ENCODE measurements around the gene RORB. TPM values are rescaled to one million over a fixed set of nuclear protein-coding genes. Genes with fewer than 3 reads are reported as not detected.
"Not testable (repeated sequence)": the region's sequence is repeated elsewhere in the genome, so short reads cannot be mapped to it uniquely, and the experiment has no call there.

Gene RORB
- total and polyA plus RNA-seq, 12 donors = 0.20 to 5.0 (median 2.6) TPM

- ATAC-seq = no peak
- TF ChIP-seq, protein P1, sequence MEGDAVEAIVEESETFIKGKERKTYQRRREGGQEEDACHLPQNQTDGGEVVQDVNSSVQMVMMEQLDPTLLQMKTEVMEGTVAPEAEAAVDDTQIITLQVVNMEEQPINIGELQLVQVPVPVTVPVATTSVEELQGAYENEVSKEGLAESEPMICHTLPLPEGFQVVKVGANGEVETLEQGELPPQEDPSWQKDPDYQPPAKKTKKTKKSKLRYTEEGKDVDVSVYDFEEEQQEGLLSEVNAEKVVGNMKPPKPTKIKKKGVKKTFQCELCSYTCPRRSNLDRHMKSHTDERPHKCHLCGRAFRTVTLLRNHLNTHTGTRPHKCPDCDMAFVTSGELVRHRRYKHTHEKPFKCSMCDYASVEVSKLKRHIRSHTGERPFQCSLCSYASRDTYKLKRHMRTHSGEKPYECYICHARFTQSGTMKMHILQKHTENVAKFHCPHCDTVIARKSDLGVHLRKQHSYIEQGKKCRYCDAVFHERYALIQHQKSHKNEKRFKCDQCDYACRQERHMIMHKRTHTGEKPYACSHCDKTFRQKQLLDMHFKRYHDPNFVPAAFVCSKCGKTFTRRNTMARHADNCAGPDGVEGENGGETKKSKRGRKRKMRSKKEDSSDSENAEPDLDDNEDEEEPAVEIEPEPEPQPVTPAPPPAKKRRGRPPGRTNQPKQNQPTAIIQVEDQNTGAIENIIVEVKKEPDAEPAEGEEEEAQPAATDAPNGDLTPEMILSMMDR (IDR thresholded peaks at IDR 0.05) = no peak
- Histone ChIP-seq H3K27me3 (no peaks in the 10 kb centered on the region), H3K4me1 (no peaks in the 10 kb centered on the region), H3K27ac (no peak overlapping the region), H3K9me3 (no peaks in the 10 kb centered on the region), H3K4me3 (no peak overlapping the region), H3K36me3 (no peaks in the 10 kb centered on the region)
- intact Hi-C loops (cut with DNase I) = no loop called here
- WGBS, 2 donors = 49 to 71% methylated on average over 1 of the region's 1 CpG
- DNase-seq = no peak
These were observed 23.9 kb downstream of the RORB start for GRCh38 chr9:74521009-74521408.

GRCh38 chr9:74524289-74524688, 27.2 kb downstream of the RORB start:
- no peaks in the 10 kb centered on the region for H3K36me3 ChIP-seq
- no peak for ATAC-seq
- intact Hi-C loops (cut with DNase I) = no loop called here
- no peaks in the 10 kb centered on the region for H3K4me1 ChIP-seq
- H3K4me3 ChIP-seq = no peak overlapping the region
- 45 to 63% methylated on average over 1 of the region's 1 CpG for WGBS, 2 donors
- H3K27ac ChIP-seq = no peak overlapping the region
- DNase-seq = no peak
- TF ChIP-seq, protein P1 (IDR thresholded peaks at IDR 0.05) = no peak
- H3K27me3 ChIP-seq = no peaks in the 10 kb centered on the region
- no peaks in the 10 kb centered on the region for H3K9me3 ChIP-seq

DNA sequence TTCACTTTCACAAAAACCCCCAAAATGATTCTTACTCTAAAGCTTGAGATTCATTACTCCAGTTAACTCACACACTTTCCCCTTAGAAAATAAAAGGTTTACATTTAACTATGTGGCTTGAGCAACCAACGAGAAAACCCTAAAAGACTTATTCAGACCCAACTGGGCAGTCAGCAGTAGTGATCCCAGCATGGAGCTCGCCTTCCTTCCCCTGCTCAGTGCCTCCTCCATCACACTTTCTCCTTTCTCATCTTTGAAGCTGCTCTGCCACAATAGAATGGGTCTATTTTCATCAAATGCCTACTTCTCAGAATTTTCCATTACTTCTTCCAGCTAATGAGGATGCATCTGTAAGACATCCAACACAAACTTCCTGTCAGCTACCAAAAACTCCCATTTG, 29.1 kb downstream of the RORB start:
- TF ChIP-seq, protein P1 (IDR thresholded peaks at IDR 0.05) = no peak
- 56 to 71% methylated on average over 2 of the region's 2 CpGs for WGBS, 2 donors
- Histone ChIP-seq H3K4me3 (no peak overlapping the region), H3K4me1 (no peaks in the 10 kb centered on the region), H3K27ac (no peak overlapping the region), H3K27me3 (no peaks in the 10 kb centered on the region), H3K9me3 (no peaks in the 10 kb centered on the region), H3K36me3 (no peaks in the 10 kb centered on the region)
- DNase-seq (no peak), ATAC-seq (no peak)
- intact Hi-C loops (cut with DNase I) = no loop called here

DNA sequence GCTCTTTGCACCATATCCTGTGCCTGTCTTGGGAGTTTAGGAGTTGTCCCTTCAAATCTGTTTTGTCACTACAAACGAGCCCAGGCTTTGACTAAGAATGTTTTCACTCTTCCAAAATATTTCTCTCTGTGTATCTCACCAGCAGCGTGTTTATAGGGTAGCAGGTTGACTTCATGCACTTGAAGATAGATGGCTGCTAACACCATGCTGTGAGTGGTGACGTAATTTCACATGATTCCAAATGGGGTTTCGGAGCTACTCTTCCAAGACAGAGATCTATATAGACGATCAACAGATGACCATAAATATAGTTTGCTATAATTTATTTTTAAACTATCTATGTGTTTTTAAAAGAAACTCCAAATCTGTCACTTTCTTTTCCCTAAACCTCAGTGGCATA, 30.6 kb downstream of the RORB start:
- H3K36me3 ChIP-seq = no peaks in the 10 kb centered on the region
- H3K4me1 ChIP-seq = no peaks in the 10 kb centered on the region
- no peaks in the 10 kb centered on the region for H3K9me3 ChIP-seq
- ATAC-seq (no peak), DNase-seq (no peak)
- no peak overlapping the region for H3K4me3 ChIP-seq
- WGBS, 2 donors = 59 to 67% methylated on average over 5 of the region's 5 CpGs
- intact Hi-C loops (cut with DNase I) = no loop called here
- no peaks in the 10 kb centered on the region for H3K27me3 ChIP-seq
- TF ChIP-seq, protein P1 (IDR thresholded peaks at IDR 0.05) = no peak
- H3K27ac ChIP-seq = no peak overlapping the region

- Histone ChIP-seq H3K4me3 (no peak overlapping the region), H3K36me3 (no peaks in the 10 kb centered on the region), H3K4me1 (no peaks in the 10 kb centered on the region), H3K27me3 (no peaks in the 10 kb centered on the region), H3K9me3 (no peaks in the 10 kb centered on the region), H3K27ac (no peak overlapping the region)
- TF ChIP-seq, protein P1 (IDR thresholded peaks at IDR 0.05) = no peak
- ATAC-seq (no peak), DNase-seq (no peak)
- WGBS, 2 donors = 61 to 62% methylated on average over 6 of the region's 6 CpGs
- intact Hi-C loops (cut with DNase I) = no loop called here
These were observed 31.1 kb downstream of the RORB start for GRCh38 chr9:74528207-74528606.

DNA sequence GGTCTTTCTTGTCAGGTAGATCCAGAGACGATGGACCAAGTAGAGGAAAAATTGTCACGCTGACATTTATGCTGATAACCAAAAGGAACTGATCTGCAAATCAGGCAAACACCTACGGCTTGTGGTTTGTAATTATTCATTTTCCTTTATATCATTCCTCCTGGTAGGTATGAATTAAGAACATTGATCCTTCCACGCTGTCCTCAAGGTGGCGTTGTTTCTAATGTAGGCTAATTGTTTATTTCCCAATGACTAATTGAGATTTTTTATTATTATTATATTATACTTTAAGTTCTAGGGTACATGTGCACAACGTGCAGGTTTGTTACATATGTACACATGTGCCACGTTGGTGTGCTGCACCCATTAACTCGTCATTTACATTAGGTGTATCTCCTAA, 33.3 kb downstream of the RORB start:
- H3K27me3 ChIP-seq; H3K27ac ChIP-seq; intact Hi-C loops (cut with DNase I); H3K9me3 ChIP-seq; H3K4me1 ChIP-seq; ATAC-seq; DNase-seq; H3K36me3 ChIP-seq; H3K4me3 ChIP-seq: not testable (repeated sequence)
- WGBS, 2 donors = 71 to 72% methylated on average over 8 of the region's 8 CpGs

Data from heart right ventricle (tissue), 16 donors.